HCEC 1CT (cell line): ENCODE measurements around the gene LRCH1.
"Not testable (repeated sequence)": the region's sequence is repeated elsewhere in the genome, so short reads cannot be mapped to it uniquely, and the experiment has no call there.

ENCODE experiments used
- DNase-seq: peaks from one replicate; pipeline ENCODE4 v3.0.0-alpha.2; 2017

LRCH1 gene

DNA sequence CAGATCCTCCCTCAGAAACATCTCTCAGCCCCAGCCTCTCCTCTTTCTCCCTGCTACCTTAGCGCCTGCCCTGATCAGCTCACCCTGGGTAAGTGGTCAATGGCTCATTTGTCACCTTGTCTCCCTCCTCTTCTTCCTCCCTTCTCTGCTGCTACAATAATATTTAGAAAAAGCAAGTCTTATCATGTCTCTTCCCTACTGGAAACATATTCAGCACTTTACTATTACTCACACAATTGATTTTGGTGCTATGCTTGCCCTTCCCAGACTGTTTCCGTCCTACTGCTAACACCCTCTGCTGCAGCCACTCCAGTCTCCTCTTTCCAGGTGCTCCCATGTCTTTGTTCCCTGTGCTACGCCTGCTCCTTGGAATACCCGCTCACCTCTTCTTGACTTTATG lies 208.2 kb downstream of the LRCH1 start:
- no peak for DNase-seq

GRCh38 chr13:46761866-46762265 lies 208.9 kb downstream of the LRCH1 start:
- DNase-seq, result no peak

- not testable (repeated sequence) for DNase-seq
These were observed 217.0 kb downstream of the LRCH1 start for GRCh38 chr13:46769925-46770324.

DNA sequence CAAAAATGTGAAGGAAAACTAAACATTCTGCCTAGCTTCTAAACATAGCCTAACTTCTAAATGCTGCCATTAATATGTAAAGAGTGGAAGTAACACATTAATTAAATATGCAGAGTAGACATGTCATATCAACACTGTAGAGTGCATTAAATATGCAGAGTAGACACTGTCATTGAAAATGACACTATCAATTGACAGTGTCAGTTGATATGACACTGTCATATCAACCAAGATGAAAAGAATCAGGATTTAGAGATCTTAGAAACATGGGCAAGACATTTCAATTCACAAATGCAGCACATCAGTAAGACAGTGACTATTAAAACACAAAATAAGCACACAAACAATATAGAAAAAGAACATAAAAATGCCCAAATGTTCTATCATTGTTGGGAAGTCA lies 218.7 kb downstream of the LRCH1 start:
- DNase-seq, result no peak

- no peak for DNase-seq
These were observed 220.6 kb downstream of the LRCH1 start for GRCh38 chr13:46773541-46773940.

GRCh38 chr13:46775385-46776107 lies 222.6 kb downstream of the LRCH1 start:
- DNase-seq, result no peak

GRCh38 chr13:46778095-46778494 lies 225.1 kb downstream of the LRCH1 start:
- no peak for DNase-seq

DNA sequence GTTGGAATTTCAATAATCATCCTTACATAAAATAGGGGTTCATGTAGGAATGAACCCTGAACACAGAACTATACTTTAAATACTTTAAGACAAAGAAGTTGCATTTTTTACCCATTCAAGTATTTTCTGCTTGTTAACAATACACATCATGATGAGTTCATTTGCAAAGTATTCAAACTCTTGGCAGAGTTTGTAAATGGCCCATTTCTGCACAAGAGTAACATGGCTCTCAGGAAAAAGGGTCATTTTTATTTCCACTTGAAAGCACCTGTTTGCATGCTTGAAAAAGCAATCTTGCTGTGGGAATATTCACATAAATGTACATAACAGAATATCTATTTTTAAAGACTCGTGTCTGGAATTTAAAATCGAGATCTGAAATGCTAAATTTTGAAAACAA lies 225.9 kb downstream of the LRCH1 start:
- peak; percentile 37 for DNase-seq

DNA sequence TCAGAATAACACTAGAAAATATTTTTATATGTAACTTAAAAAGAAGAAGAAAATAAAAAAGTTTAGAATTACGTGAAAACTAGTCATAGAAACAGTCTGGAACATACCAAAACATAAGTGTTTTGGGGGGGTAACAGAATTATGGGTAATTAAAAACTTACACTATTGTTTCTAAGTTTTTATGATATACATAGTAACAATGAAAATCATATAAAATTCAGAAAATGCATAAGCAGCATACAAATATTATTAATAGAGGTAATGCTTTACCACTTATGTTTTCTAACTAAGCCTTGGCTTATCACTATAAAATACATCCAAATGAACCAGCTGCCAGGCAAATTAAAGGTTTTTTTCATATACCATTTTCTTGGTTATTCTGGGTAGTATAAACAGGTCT lies 229.1 kb downstream of the LRCH1 start:
- no peak for DNase-seq

DNA sequence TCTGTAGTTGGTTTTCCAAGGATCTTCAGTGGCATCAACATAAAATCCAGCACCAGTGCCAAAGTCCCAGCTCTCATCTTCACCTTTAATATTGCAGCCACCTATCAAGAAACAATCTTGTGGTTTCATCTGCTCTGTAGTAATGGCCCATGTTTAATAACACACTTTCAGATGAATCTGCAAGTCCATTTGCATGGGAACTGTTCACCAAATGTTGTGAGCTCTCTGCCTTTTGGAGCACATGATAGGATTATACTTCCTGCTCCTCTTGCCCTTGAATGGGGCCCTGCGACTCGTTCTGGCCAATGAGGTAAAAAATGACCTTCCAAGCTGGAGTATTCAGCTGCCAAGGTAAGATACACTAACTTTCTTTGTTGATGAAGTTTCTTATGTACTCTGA lies 229.7 kb downstream of the LRCH1 start:
- DNase-seq, result no peak

DNA sequence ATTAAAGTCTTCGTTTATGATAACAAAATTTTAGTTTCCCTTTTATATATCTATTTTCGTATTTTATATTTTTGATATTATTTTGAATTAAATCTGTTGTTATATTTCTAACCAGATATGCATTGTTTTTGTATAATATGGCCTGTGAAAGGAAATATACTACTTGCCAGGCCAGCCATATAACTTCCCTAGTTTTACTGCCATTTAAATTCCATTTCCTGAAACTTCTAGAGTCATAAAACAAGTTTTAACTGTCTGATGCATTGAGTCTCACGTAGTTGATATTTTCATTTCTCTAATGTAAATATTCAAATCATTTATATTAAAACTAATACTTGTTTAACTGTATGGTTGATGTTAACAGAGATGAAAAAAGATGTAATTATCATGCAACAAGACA lies 230.5 kb downstream of the LRCH1 start:
- DNase-seq, result no peak

DNA sequence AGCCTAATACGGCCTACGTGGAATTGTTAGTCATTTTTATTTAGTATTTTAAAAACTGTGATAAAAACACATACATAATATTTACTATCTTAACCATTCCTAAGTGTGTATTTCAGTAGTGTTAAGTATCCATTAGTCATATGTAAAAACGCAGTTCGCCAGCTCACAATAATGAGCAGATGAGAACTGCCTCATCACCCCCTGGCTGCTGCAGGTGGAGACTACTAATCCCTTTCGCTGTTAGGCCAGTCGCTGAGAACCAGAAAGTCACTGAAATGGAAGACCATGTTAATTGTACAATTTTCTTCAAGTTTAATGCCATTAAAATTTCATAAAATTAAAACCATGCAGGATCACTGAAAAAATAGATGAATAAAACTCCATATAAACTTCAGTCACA lies 242.4 kb downstream of the LRCH1 start:
- DNase-seq, result no peak

GRCh38 chr13:46796129-46796514 lies 243.2 kb downstream of the LRCH1 start:
- DNase-seq, result no peak

DNA sequence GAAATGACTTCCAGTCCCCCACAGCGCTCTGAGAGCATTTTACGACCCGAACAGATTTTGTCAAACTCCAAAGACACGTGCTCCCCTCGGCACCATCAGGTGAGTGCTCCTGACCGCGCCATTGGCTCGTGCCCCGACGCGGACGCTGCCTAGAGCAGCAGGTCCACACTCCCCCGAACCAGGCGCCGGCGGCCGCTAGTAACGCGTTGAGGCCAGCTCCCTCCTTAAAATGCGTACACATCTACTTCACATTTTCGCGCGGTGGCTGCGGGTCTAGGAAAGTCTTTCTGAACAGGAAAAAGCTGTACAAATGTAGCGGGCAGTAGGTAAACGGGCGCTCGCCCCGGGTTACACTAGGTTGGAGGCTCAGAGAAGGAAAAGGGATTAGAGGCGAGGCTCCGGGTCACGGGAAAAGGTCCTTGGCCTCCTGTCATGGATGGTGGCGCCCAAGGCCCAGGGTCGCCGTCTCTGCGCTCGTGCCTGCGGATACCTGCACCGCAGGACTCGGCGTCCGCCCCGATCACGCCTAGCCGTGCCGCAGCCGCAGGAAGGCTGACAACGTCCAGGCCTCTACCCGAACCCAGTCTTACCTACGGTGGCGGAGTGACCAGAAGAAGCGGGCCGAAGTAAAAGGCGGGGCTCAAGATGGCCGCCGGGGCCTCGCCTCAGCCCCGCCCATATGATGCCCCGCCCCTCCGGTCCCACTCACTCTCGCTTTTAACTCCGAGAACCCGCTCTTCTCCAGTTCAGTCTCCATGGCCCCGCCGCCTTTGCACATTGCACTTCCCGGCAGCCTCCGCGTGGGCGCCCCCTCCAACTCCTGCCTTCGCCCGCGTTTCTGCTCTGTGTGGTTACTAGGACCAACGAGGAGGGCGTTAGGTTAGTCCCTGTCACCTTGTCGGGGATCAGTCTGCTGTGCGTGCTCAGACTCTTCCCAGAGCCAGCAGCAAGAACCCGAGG lies 243.8 kb downstream of the LRCH1 start, which contains the start of gene ESD:
TSS of gene ESD (minus strand) at position 647 of the 960 bp plus-strand sequence. CDS start 5,748 bp downstream, outside the sequence.
- peak; percentile 93 for DNase-seq

- no peak for DNase-seq
These were observed 244.7 kb downstream of the LRCH1 start for GRCh38 chr13:46797501-46798237.

GRCh38 chr13:46799139-46799538 lies 246.2 kb downstream of the LRCH1 start:
- DNase-seq, result no peak

DNA sequence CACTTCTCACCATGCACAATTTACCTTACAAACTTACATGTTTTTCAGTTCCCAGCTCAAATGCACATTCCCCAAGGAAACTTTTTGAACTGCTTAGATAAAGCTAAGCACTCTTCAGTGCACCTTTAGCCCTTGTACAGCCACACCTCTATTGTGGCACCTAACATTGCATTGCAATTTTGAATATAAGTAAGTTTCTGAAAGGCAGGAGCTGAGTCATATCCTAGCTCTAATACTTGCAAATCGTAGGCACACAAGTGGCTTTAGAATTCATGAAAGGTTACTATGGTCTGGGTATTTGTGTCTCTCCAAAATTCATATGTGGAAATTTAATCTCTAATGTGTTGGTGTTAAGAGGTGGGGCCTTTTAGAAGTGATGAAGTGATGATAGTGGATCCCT lies 248.9 kb downstream of the LRCH1 start:
- DNase-seq, result peak; percentile 29
